ENCODE results near the gene TGFA. TPM values are rescaled to one million over a fixed set of nuclear protein-coding genes. Genes with fewer than 3 reads are reported as not detected.
A peak's percentile ranks its signal among the peaks of the same experiment; 100 is the strongest.

TGFA gene
- total RNA-seq, 1 donor from 2014 or later: 9.1 TPM

DNA sequence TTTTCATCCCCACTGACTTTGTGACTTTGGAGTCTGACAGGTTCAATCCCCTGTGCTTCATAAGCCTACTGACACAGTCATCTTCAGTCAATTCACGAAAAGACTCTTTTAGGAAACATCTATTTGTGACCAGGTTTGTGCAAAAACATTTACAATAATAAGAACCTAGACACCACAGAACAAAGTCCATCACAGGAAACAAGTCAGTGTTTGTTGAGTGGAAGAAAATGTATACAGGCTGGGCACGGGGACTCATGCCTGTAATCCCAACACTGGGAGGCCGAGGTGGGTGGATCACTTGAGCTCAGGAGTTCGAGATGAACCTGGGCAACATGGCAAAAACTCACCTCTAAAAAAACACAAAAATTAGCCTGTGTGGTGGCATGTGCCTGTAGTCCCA, 49.7 kb downstream of the TGFA start:
- Histone ChIP-seq H3K36me3 (no peaks in the 10 kb centered on the region), H3K9me3 (no peaks in the 10 kb centered on the region), H3K4me3 (no peak overlapping the region), H3K27me3 (peaks cover 2% of the 10 kb centered on the region), H3K4me1 (no peaks in the 10 kb centered on the region), H3K27ac (no peak overlapping the region)
- ATAC-seq: no peak
- no peak for DNase-seq
- TF ChIP-seq, protein P1, sequence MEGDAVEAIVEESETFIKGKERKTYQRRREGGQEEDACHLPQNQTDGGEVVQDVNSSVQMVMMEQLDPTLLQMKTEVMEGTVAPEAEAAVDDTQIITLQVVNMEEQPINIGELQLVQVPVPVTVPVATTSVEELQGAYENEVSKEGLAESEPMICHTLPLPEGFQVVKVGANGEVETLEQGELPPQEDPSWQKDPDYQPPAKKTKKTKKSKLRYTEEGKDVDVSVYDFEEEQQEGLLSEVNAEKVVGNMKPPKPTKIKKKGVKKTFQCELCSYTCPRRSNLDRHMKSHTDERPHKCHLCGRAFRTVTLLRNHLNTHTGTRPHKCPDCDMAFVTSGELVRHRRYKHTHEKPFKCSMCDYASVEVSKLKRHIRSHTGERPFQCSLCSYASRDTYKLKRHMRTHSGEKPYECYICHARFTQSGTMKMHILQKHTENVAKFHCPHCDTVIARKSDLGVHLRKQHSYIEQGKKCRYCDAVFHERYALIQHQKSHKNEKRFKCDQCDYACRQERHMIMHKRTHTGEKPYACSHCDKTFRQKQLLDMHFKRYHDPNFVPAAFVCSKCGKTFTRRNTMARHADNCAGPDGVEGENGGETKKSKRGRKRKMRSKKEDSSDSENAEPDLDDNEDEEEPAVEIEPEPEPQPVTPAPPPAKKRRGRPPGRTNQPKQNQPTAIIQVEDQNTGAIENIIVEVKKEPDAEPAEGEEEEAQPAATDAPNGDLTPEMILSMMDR (IDR thresholded peaks at IDR 0.05): no peak
- intact Hi-C loops (cut with DNase I): no loop called here

- Histone ChIP-seq H3K27me3 (peaks cover 2% of the 10 kb centered on the region), H3K4me1 (no peaks in the 10 kb centered on the region), H3K9me3 (no peaks in the 10 kb centered on the region), H3K4me3 (no peak overlapping the region), H3K27ac (no peak overlapping the region), H3K36me3 (no peaks in the 10 kb centered on the region)
- TF ChIP-seq, protein P1 (IDR thresholded peaks at IDR 0.05): no peak
- intact Hi-C loops (cut with DNase I): no loop called here
- no peak for ATAC-seq
- DNase-seq: no peak
Measured at GRCh38 chr2:70501728-70502127, 51.9 kb downstream of the TGFA start.

DNA sequence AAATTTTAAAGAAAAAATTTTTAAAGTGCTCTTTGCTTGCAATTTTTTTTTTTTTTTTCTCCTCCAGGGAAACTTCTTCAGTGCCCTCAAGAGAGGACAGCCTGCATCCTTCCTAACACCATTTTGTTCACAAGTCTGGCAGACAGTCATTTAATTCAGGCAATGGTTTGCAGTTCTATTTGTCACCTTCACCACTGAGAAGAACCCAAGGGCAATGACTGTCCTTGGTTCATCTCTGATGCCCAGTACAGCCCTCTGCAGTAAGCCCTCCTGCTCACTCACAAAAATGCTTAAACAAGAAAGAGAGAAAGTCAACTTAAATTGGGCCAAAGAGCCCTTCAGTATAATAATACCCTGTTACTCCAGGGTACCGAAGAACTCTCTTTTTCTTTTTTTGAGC, 52.4 kb downstream of the TGFA start:
- DNase-seq: no peak
- intact Hi-C loops (cut with DNase I): no loop called here
- Histone ChIP-seq H3K36me3 (no peaks in the 10 kb centered on the region), H3K27me3 (peaks cover 2% of the 10 kb centered on the region), H3K4me1 (no peaks in the 10 kb centered on the region), H3K4me3 (no peak overlapping the region), H3K27ac (no peak overlapping the region), H3K9me3 (no peaks in the 10 kb centered on the region)
- ATAC-seq: no peak
- TF ChIP-seq, protein P1 (IDR thresholded peaks at IDR 0.05): no peak

GRCh38 chr2:70499253-70499652, 54.4 kb downstream of the TGFA start:
- Histone ChIP-seq H3K27ac (no peak overlapping the region), H3K36me3 (no peaks in the 10 kb centered on the region), H3K4me1 (no peaks in the 10 kb centered on the region), H3K4me3 (no peak overlapping the region), H3K27me3 (peaks cover 2% of the 10 kb centered on the region), H3K9me3 (no peaks in the 10 kb centered on the region)
- TF ChIP-seq, protein P1 (IDR thresholded peaks at IDR 0.05): no peak
- intact Hi-C loops (cut with DNase I): no loop called here
- DNase-seq (no peak), ATAC-seq (no peak)

DNA sequence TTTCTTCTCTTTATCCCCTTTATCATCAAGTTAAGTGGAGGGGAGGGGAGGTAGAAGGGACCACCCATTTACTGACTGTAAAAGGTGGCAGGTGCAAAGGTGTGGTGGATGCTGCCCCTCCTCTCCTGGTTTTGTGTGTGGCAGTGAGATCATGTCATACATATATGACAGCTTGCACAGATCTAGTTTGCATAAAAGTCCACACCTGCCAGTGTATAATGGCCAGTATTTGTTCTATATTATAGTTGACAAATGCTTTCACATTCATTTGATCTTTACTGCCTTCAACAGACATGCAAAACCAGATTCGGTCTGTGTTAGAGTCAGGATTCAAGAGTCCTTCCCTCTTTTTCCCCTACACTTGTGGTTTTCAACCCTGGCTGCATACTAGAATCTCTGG, 55.1 kb downstream of the TGFA start:
- Histone ChIP-seq H3K36me3 (no peaks in the 10 kb centered on the region), H3K27ac (no peak overlapping the region), H3K27me3 (peaks cover 2% of the 10 kb centered on the region), H3K4me3 (no peak overlapping the region), H3K4me1 (no peaks in the 10 kb centered on the region), H3K9me3 (no peaks in the 10 kb centered on the region)
- TF ChIP-seq, protein P1 (IDR thresholded peaks at IDR 0.05): no peak
- ATAC-seq (no peak), DNase-seq (no peak)
- intact Hi-C loops (cut with DNase I): no loop called here

GRCh38 chr2:70498054-70498453, 55.6 kb downstream of the TGFA start:
- Histone ChIP-seq H3K4me3 (no peak overlapping the region), H3K27me3 (peaks cover 2% of the 10 kb centered on the region), H3K9me3 (no peaks in the 10 kb centered on the region), H3K36me3 (no peaks in the 10 kb centered on the region), H3K4me1 (no peaks in the 10 kb centered on the region), H3K27ac (no peak overlapping the region)
- ATAC-seq (no peak), DNase-seq (no peak)
- intact Hi-C loops (cut with DNase I): no loop called here
- TF ChIP-seq, protein P1 (IDR thresholded peaks at IDR 0.05): peak; percentile 14
